Activated T-cell treated with anti-CD3 and anti-CD28 coated beads, Interleukin-2, amount 50 U/mL, for 4 hours (primary cell): ENCODE measurements around the gene DMKN. TPM values are rescaled to one million over a fixed set of nuclear protein-coding genes. Genes with fewer than 3 reads are reported as not detected.

ENCODE experiments used
- ATAC-seq, 2 donors: fragments of 200-7000 bp; cut with Tn5 transposase; one replicate each; pipeline ENCODE4 v1.10.0; 2021
- DNase-seq: peaks from one replicate; pipeline ENCODE4 v3.0.0-alpha.2; 2020
- H3K27me3 Mint-ChIP-seq: one replicate; pipeline ENCODE4 v1.8.0; 2021; ENCODE audit warnings: low read depth, mixed read lengths
- H3K36me3 Mint-ChIP-seq: one replicate; pipeline ENCODE4 v1.8.0; 2022; ENCODE audit warnings: mixed read lengths; ENCODE audit not compliant: insufficient read depth
- H3K4me1 Mint-ChIP-seq: one replicate; pipeline ENCODE4 v1.8.0; 2021; ENCODE audit warnings: low read depth, mixed read lengths
- H3K4me3 Mint-ChIP-seq: one replicate; pipeline ENCODE4 v1.8.0; 2021; ENCODE audit warnings: mild to moderate bottlenecking, moderate library complexity, mixed read lengths
- H3K9me3 Mint-ChIP-seq: one replicate; pipeline ENCODE4 v1.8.0; 2021; ENCODE audit warnings: mixed read lengths
- total RNA-seq, 3 donors: library from RNA; stranded (reverse); gene quantifications; one replicate each; pipeline ENCODE4 v1.2.1, GENCODE V29; 2021

Gene DMKN
- total RNA-seq, 3 donors from 2014 or later: 0.49 to 1.3 (median 0.95) TPM

DNA sequence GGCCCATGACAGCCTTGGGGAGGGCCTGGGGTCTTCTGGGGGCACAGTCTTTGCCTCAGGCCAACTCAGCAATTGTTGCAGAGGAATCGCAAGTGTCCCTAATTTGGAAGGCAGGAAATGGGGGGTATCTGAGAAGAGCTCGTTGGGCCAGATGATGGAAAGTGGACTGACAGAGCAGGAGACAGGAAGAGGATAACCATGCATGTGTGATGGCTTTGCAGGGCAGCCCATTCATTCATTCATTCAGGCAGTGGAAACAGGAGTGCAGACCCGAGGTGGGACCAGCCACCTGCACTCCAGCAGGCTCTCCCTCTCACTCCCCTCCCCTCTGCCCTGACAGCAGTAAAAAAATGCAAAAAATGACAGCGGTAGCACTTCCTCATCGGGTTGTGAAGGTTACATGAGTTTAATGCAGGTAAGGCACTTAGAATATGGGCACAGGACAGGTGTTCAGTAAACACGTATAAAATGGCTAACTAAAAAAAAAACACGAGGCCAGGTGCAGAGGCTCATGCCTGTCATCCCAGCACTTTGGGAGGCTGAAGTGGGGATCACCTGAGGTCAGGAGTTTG is 27.0 kb upstream of the DMKN start:
- Mint-ChIP-seq H3K27me3 (peaks cover 1% of the 10 kb centered on the region), H3K4me1 (peaks cover 10% of the 10 kb centered on the region), H3K9me3 (no peaks in the 10 kb centered on the region), H3K36me3 (no peaks in the 10 kb centered on the region), H3K4me3 (no peak overlapping the region)
- ATAC-seq: no peak
- DNase-seq: no peak

DNA sequence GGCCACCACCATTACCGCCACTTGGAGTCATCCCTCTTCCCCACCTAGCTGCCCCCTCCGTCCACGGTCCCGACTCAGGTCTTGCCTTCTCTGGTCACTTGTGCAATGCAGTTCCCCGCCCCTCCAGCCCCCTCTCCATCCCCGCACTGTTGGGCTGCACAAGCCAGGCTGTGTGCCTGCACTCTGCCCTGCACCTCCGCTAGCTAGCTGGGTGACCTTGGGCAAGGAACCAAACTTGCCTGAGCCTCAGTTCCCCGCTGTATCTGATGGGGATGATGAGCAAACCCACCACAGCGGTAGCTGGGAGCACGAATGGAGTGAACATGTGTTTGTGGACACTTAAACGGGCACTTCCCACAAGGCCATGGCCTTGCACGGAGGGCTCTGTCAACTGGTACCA is 26.4 kb upstream of the DMKN start:
- Mint-ChIP-seq H3K9me3 (no peaks in the 10 kb centered on the region), H3K4me3 (no peak overlapping the region), H3K4me1 (peaks cover 9% of the 10 kb centered on the region), H3K27me3 (peaks cover 1% of the 10 kb centered on the region), H3K36me3 (no peaks in the 10 kb centered on the region)
- ATAC-seq (no peak), DNase-seq (no peak)

DNA sequence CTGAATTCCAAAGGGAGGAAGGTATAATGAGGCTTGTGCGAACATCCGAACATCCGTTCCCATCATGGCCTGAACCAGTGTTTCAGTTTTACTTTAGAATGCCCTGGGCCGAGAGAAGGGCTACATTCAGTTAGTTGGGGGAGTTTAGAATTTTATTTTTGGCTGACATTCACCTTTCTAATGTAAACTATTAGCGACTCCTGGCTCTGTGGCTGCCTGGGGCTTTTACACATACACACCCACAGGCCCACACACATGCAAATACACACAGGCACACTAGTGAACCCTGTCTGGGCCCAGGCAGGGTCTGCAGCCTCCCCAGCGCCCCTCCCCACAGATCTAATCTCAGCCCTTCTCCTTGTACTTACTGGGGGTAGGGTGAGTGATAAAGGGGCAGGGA is 25.9 kb upstream of the DMKN start:
- Mint-ChIP-seq H3K27me3 (peaks cover 1% of the 10 kb centered on the region), H3K36me3 (no peaks in the 10 kb centered on the region), H3K4me3 (no peak overlapping the region), H3K9me3 (no peaks in the 10 kb centered on the region), H3K4me1 (peaks cover 6% of the 10 kb centered on the region)
- no peak for DNase-seq
- no peak for ATAC-seq

DNA sequence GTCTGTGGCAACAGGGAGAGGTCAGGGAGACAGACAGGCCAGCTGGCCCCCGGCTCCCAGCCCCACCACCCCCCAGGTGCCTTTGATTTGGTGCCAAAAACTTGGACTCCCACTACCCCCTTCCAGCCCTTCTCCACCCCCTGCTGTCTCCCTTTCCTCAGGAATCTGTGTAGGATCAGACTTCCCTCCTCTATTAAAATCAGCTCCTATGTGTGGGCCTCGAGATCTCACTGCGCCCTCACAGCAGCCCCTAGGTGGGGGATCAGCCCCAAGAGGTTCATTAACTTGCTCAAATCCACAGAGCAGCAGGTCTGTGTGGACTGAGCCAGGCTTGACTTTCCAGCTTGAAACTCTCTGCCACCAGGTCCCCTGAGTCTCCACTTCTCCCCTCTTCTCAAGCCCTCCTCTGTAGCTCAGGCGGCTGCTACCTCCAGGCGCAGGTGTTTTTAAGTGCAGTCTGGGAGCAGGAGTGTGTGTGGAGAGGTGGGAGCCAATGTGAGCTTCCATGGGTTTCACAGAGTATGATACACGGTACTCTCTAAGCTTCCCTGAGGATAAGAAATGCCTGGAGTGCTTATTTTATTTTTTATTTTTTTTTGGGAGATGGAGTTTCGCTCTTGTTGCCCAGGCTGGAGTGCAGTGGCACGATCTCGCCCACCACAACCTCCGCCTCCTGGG is 21.5 kb upstream of the DMKN start:
- H3K9me3 Mint-ChIP-seq: no peaks in the 10 kb centered on the region
- DNase-seq (no peak), ATAC-seq (no peak)
- peaks cover 14% of the 10 kb centered on the region for H3K4me1 Mint-ChIP-seq
- no peak overlapping the region for H3K4me3 Mint-ChIP-seq
- peaks cover 15% of the 10 kb centered on the region for H3K27me3 Mint-ChIP-seq
- H3K36me3 Mint-ChIP-seq: no peaks in the 10 kb centered on the region

DNA sequence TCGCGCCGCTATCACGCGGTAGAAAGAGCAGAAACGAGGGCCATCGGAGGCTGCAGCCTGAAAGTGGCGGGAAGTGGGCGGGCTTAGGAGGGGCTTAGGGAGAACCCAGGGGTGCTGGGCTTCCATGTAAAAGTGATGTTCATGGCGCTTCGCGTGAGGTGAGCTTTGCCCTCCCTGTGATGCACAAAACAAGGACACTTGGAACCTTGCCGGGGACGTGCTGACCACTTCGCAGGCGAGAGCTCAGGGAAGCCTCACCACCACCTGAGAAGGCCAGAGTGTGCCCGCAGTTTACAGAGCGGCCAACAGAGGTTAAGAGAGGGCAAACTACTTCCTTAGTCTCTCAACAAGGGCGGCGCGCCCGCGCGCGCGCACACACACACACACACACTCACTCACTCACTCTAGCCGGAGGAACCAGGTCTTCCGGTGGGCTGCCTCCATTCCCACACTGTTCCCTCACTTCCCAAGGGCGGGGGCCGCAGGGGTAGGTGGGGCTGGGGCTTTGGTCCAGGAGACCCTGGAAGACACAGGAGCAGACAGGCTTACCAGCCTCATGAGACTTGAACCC is 20.5 kb upstream of the DMKN start:
- H3K9me3 Mint-ChIP-seq: no peaks in the 10 kb centered on the region
- H3K4me1 Mint-ChIP-seq: peaks cover 14% of the 10 kb centered on the region
- no peaks in the 10 kb centered on the region for H3K36me3 Mint-ChIP-seq
- peak; percentile 81 to 87 for ATAC-seq
- peak overlapping the region; percentile 65 for H3K4me3 Mint-ChIP-seq
- DNase-seq: no peak
- peaks cover 22% of the 10 kb centered on the region for H3K27me3 Mint-ChIP-seq

DNA sequence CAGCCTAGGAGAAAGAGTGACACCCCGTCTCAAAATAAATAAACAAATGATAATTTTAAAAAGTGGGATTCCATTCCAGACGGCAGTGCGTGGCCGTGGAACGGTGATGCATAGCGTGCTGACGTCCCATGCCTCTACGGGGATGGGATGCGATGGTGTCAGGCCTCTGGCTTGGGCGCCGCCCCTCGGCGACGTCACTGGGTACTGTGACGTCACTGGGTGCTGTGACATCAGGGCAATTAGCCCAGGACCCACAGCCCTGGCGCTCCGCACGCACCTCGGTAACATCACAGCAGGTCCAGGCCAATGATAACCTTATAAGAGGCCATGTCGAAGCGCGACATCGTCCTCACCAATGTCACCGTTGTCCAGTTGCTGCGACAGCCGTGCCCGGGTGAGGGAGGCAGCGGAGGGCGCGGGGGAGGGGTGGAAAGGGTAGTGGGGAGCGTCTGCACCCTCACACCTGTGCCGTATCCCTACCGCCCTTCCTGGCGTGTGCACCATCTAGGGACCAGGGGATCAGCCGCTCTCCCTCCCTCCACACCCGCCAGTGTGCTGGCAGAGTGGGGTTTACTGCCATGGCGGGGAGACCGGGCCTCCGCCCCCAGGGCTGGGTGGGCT is 19.9 kb upstream of the DMKN start, which contains the start of gene GAPDHS:
Gene GAPDHS, plus strand, starts transcription at position 256 of the 621 bp plus-strand sequence. Its CDS starts 72 bp downstream, at position 328.
- Mint-ChIP-seq H3K4me3 (peak within 1 kb of the TSS; percentile 65), H3K9me3 (no peaks in the 10 kb centered on the region), H3K36me3 (no peaks in the 10 kb centered on the region), H3K4me1 (peaks cover 14% of the 10 kb centered on the region), H3K27me3 (peaks cover 28% of the 10 kb centered on the region)
- no peak for DNase-seq
- ATAC-seq: peak; percentile 17 to 18

DNA sequence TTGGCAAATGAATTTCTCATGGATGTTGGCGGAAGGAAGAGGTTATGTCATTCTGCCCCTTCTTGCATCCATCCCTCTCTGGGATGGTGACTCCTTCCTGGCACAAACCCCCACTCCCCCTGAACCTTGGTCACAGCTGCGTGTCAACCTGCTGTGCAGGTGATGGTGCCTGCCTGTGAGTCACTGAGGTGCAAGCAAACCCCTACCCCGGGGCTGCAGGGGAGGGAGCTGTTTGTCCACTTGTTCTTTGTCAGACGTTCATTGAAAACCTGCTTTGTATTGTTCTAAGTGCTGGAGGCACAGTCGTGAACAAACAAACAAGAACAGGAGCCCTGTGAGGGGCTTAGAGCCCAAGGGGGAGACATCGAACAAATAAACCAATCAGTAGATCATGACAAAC is 17.8 kb upstream of the DMKN start:
- Mint-ChIP-seq H3K4me3 (no peak overlapping the region), H3K27me3 (peaks cover 43% of the 10 kb centered on the region), H3K9me3 (no peaks in the 10 kb centered on the region), H3K36me3 (no peaks in the 10 kb centered on the region), H3K4me1 (peaks cover 14% of the 10 kb centered on the region)
- ATAC-seq (no peak), DNase-seq (no peak)

DNA sequence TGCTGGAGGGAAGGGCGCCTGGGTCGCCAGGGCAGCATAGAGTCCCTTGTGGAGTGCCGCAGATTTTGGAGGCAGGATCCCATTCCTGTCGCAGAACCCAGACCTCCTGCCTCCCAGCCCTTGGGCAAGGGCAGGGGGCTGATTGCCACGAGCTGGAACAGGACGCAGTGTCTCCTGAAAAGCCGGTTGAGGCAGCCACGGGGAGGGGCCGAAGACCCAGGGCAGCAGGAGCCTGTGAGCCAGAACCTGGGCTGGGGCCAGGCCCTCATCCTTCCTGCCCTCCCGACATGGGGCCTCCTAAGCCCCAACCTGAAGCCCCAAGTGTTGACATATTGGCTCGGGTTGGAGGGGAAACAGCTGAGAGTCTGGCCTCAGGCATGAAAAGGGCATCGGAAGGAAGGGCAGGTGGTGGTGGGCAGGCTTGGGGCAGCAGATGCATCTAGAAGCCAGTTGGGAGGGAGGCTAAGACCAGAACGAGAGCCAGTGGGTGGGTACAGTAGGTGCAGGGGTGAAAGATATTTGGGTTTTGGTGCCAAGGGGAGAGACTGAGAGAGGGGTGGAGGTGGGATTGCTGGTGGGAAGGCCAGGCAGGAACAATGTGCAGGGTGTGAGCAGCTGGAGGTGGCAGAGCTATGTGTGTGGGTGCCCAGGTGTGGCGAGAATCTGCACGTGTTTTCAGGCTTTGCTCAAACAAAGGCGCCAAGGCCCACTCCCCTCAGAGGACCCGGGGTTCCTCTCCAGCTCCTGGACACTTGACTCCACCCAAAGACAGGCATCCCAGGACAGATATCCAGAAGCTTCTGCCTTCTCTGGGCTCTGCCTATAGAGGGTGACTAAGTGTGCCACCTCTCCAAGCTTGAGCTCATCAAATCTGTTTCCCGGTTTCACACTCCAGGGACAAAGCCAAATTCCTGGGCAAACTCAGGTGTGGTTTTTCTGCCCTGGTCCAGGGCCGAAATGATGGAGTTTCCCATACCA is 16.1 kb upstream of the DMKN start:
- ATAC-seq (no peak), DNase-seq (no peak)
- no peaks in the 10 kb centered on the region for H3K9me3 Mint-ChIP-seq
- peaks cover 45% of the 10 kb centered on the region for H3K27me3 Mint-ChIP-seq
- no peaks in the 10 kb centered on the region for H3K36me3 Mint-ChIP-seq
- peaks cover 12% of the 10 kb centered on the region for H3K4me1 Mint-ChIP-seq
- H3K4me3 Mint-ChIP-seq: no peak overlapping the region

DNA sequence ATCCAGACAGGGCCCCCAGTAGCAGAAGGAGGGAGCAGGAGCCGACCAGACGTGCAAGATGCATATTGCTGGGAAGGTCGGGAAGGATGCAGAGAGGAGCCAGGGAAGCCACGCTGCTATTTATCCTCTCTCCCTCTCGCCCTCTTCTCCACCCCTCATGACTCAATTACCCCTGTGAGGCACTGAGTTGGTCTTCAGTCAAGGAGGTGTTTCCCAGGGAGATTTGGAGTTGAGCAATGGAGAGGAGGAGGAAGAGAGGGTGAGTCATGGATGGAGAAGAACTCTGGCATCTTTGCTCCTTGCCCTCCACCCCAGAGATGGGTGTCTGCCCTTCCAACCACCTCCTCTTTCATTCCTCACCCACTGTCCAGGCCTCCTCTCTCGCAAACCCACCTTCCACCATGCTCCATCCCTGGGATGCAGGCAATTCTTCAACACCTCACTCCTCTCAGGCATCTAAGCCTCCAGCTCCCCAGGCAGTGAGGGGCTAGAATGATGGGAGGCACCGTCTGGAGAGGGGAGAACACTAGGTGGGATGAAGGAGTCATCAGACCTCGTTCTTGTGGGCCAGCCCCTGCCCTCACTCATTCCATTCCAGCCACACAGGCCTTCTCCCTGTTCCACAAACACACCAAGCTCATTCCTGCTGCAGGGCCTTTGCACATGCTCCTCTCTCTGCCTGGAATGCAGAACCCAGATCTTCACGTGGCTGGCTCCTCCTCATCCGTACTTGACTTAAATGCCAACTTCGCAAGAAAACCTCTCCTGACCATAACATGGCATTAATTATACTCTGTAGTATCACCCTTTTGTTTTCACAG is 15.0 kb upstream of the DMKN start, which contains the start of gene SBSN:
Gene SBSN, minus strand, starts transcription at position 94 of the 821 bp plus-strand sequence. Its CDS starts 30 bp downstream, at position 64.
- Mint-ChIP-seq H3K4me3 (no peak within 1 kb of the TSS), H3K27me3 (peaks cover 50% of the 10 kb centered on the region), H3K9me3 (no peaks in the 10 kb centered on the region), H3K4me1 (peaks cover 5% of the 10 kb centered on the region), H3K36me3 (no peaks in the 10 kb centered on the region)
- DNase-seq (no peak), ATAC-seq (no peak)

DNA sequence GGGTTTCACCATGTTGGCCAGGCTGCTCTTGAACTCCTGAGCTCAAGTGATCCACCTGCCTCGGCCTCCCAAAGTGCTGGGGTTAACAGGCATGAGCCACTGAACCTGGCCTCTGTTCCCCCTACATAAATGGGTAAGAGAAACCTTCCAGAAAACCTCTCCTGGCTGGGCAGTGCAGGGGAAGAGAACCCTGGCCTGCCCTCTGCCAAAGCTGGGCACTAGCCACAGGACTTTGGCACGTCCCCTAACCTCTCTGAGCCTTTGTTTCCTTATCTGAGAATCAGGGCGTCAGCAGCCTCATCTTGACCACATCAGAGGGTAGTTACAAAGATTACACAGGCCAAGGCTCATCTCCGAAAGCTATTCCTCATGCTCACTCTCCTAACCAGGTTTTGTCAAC is 12.4 kb upstream of the DMKN start:
- Mint-ChIP-seq H3K9me3 (no peaks in the 10 kb centered on the region), H3K36me3 (no peaks in the 10 kb centered on the region), H3K4me3 (no peak overlapping the region), H3K4me1 (no peaks in the 10 kb centered on the region), H3K27me3 (peaks cover 39% of the 10 kb centered on the region)
- ATAC-seq (no peak), DNase-seq (no peak)

DNA sequence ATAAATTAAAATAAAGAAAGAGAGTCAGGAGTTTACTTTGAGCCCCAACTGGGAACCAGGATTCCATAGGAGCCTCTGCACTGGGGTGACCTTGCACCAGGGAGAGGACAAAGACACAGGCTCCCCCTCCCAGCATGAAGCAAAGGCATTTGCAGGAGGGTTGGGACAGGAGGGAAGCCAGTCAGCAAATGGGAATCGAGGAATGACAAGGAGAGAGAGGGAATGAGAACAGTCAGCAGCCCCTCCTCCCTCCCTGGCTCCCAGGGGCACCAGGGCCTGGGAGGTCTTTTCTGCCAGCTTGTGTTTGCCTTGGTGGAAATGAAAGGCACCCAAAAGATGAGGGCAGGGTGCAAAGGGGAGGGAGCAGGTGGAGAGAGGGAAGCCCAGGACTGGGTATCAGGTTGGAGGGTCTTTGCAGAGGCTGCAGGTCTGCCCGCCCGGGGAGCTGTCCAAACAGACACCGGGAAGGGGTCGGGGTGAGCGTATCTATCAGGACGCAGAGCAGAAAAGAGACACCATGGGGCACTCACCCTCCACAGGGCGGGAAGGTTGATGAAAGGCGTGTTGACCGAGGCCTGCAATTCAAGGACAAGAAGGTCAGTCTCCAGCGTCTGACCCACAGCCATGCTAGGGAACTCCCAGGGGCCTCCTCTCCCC is 10.9 kb upstream of the DMKN start:
- Mint-ChIP-seq H3K27me3 (peaks cover 38% of the 10 kb centered on the region), H3K9me3 (no peaks in the 10 kb centered on the region), H3K4me3 (no peak overlapping the region), H3K36me3 (no peaks in the 10 kb centered on the region), H3K4me1 (no peaks in the 10 kb centered on the region)
- no peak for DNase-seq
- no peak for ATAC-seq

DNA sequence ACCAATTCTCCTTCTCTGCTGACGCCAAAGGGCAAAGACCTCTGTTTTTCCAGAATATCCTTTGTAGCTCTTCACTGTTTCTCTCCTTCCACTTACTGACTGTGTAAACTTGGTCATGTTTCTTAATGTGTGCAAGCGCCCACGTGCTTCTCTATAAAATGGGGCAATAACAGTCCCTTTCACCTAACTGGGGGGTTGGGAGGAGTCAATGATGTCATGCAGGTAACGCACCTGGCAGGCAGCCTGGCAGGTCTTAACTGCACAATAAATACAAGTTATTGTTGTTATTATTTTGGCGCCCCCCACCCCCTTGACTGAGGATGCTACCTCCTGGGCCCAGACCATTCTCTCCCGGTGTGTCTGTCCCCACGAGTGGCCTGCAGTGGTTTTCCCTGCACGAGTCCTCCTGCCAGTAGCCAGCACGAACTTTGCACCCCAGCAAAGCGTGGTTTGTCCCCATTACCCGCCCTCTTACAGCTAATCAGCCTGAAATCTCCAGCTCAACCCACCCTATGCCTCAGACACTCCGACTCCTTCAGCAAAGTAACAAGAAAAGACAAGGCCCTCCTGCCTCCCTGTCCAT is 9.4 kb upstream of the DMKN start:
- H3K9me3 Mint-ChIP-seq: no peaks in the 10 kb centered on the region
- DNase-seq: no peak
- no peaks in the 10 kb centered on the region for H3K4me1 Mint-ChIP-seq
- H3K27me3 Mint-ChIP-seq: peaks cover 24% of the 10 kb centered on the region
- no peak overlapping the region for H3K4me3 Mint-ChIP-seq
- H3K36me3 Mint-ChIP-seq: no peaks in the 10 kb centered on the region
- ATAC-seq: no peak
